K562 (cell line): ENCODE data around the gene COMP. TPM values are rescaled to one million over a fixed set of nuclear protein-coding genes. Genes with fewer than 3 reads are reported as not detected.

Experiments used
- ATAC-seq: fragments of 200-7000 bp; cut with Tn5 transposase; 3 replicates; pipeline ENCODE4 v1.9.1; 2020; ENCODE audit warnings: moderate library complexity
- BruUV-seq: library from RNA; stranded (reverse); fragments of 400-500 nt; replicated peaks from 2 replicates; lab custom pipeline; 2021; lab: Mats Ljungman, UMichigan
- CTCF ChIA-PET: fragments of 300-600 bp; formaldehyde crosslinking; extraction: SDS; loops from one replicate; lab custom pipeline; 2021; ENCODE audit warnings: low intra/inter-chr PET ratio; lab: Yijun Ruan, JAX
- POLR2A ChIA-PET: fragments of 300-600, 350-650 bp; sonication (Branson Sonifier 250); formaldehyde crosslinking; extraction: SDS; loops from one replicate; lab custom pipeline; 2021; ENCODE audit warnings: antibody characterized with exemption, inconsistent platforms; lab: Yijun Ruan, JAX
- DNase-seq, 4 experiments: peaks; one replicate each; pipeline versions ENCODE4 v3.0.0 to v3.0.0-alpha.2; 2011 to 2018; ENCODE audit warnings: low spot score in 3 of 4, mixed read lengths in 3 of 4; ENCODE audit errors: extremely low read depth in 1 of 4
- FAIRE-seq: peaks from 2 replicates; lab custom pipeline; 2011; peaks lifted over from hg19 to GRCh38; lab: Jason Lieb, UNC
- H2AFZ ChIP-seq: 2 replicates; pipeline ENCODE4 v1.6.0; 2011; ENCODE audit warnings: low read depth, low read length, control low read depth, inconsistent platforms
- H3K27ac ChIP-seq: fragments of 200-600 bp; 3 replicates; pipeline ENCODE4 v1.8.0; 2011; ENCODE audit warnings: low read depth, mild to moderate bottlenecking, control low read depth, inconsistent platforms, low read length, moderate library complexity, mixed read lengths; ENCODE audit errors: extremely low read depth
- H3K27me3 ChIP-seq, 2 experiments: fragments of 300-600 bp in 1 of 2; 2 replicates in 1 of 2; 3 replicates in 1 of 2; pipeline versions ENCODE4 v1.6.0 to v1.8.0; 2011; ENCODE audit warnings: inconsistent platforms in 2 of 2, low read length in 2 of 2, mild to moderate bottlenecking in 1 of 2, mixed read lengths in 1 of 2, moderate library complexity in 1 of 2; ENCODE audit not compliant: control insufficient read depth in 2 of 2, insufficient read depth in 2 of 2
- H3K36me3 ChIP-seq: fragments of 300-600 bp; 3 replicates; pipeline ENCODE4 v1.8.0; 2011; ENCODE audit warnings: mild to moderate bottlenecking, low read length, inconsistent platforms; ENCODE audit not compliant: control insufficient read depth, insufficient read depth
- H3K4me1 ChIP-seq, 2 experiments: fragments of 200-600 bp in 1 of 2; replicated peaks in 1 of 2; 2 replicates in 1 of 2; 3 replicates in 1 of 2; pipeline versions ENCODE4 v1.5.1 to v1.8.0; 2011; ENCODE audit warnings: inconsistent platforms in 2 of 2, low read length in 2 of 2, mild to moderate bottlenecking in 1 of 2, mixed read lengths in 1 of 2, moderate library complexity in 1 of 2; ENCODE audit not compliant: control insufficient read depth in 2 of 2, insufficient read depth in 2 of 2
- H3K4me2 ChIP-seq: 2 replicates; pipeline ENCODE4 v1.6.1; 2011; ENCODE audit warnings: low read length, control low read depth, inconsistent platforms, mixed read lengths; ENCODE audit not compliant: insufficient read depth
- H3K4me3 ChIP-seq: fragments of 200-600 bp; sonication (generic), shearing (Covaris generic); 2 replicates; pipeline ENCODE4 v1.5.1; 2016; ENCODE audit warnings: control low read depth, inconsistent platforms
- H3K79me2 ChIP-seq: fragments of 200-600 bp; 3 replicates; pipeline ENCODE4 v1.8.0; 2011; ENCODE audit warnings: low read length, inconsistent platforms; ENCODE audit not compliant: control insufficient read depth, insufficient read depth
- H3K9ac ChIP-seq, 2 experiments: 2 replicates each; pipeline versions ENCODE4 v1.6.0 to v1.6.1; 2011; ENCODE audit warnings: low read depth in 2 of 2, low read length in 2 of 2, control low read depth in 1 of 2, inconsistent platforms in 1 of 2, mild to moderate bottlenecking in 1 of 2, mixed read lengths in 1 of 2; ENCODE audit not compliant: insufficient read depth in 1 of 2
- H3K9me1 ChIP-seq: one replicate; pipeline ENCODE4 v1.6.0; 2011; ENCODE audit warnings: inconsistent platforms, mild to moderate bottlenecking, low read length, moderate library complexity; ENCODE audit not compliant: control insufficient read depth, insufficient read depth
- H3K9me3 ChIP-seq: replicated peaks from 2 replicates; pipeline ENCODE4 v1.5.1; 2011; ENCODE audit warnings: low read depth, low read length, inconsistent platforms; ENCODE audit not compliant: control insufficient read depth, insufficient read depth
- H4K20me1 ChIP-seq: replicated peaks from 2 replicates; pipeline ENCODE4 v1.6.1; 2011; ENCODE audit warnings: low read length, inconsistent platforms, mixed read lengths; ENCODE audit not compliant: control insufficient read depth, insufficient read depth
- BRF1 ChIP-seq: IDR thresholded peaks from 3 replicates; pipeline ENCODE4 v1.6.1; 2011; ENCODE audit warnings: borderline replicate concordance, mild to moderate bottlenecking; ENCODE audit not compliant: insufficient read length; ENCODE audit errors: extremely low read depth
- POLR2A ChIP-seq: fragments of 450-650 bp; conservative IDR thresholded peaks from 2 replicates; pipeline ENCODE4 v1.6.1; 2016
- ZNF134 ChIP-seq: fragments of 250-450 bp; sonication (Bioruptor Pico); conservative IDR thresholded peaks from 2 replicates; pipeline ENCODE4 v1.4.0; 2020
- ZNF165 ChIP-seq: fragments of 250-450 bp; sonication (Bioruptor Pico); IDR thresholded peaks from 2 replicates; pipeline ENCODE4 v1.4.0; 2020; ENCODE audit warnings: borderline replicate concordance
- WGBS: fragments of 100-300 bp; shearing (Covaris generic); methylation state at CpG from one replicate; pipeline ENCODE4 v1.1.6; 2016; ENCODE audit warnings: low coverage, mixed read lengths; ENCODE audit not compliant: insufficient coverage; ENCODE audit errors: missing lambda C conversion rate; 5-methylcytosine and 5-hydroxymethylcytosine counted together
- in situ Hi-C: fragments of 300-500 bp; cut with MboI; formaldehyde crosslinking; loops from 4 replicates; pipeline ENCODE4 v1.15.0; 2018; ENCODE audit warnings: inconsistent platforms, mixed read lengths
- intact Hi-C: fragments of 100-400 bp; cut with micrococcal nuclease; formaldehyde crosslinking; loops from 2 replicates; pipeline ENCODE4 v1.14.2; 2022
- polyA plus RNA-seq, 8 experiments: library from polyadenylated mRNA; depleted of rRNA in 4 of 8; stranded (reverse) in 5 of 8; unstranded in 3 of 8; fragments of >200 nt; fragmentation: Nextera tagmentation in 2 of 8; fragmentation: Illumina TruSeq in 1 of 8; extraction: Ambion mirVana in 2 of 8; extraction: Trizol in 1 of 8; gene quantifications; 2 replicates each; pipeline versions ENCODE4 v1.2.1 to v1.2.3, GENCODE V29; 2011 to 2014; ENCODE audit warnings: inconsistent platforms in 1 of 8, missing spikeins in 1 of 8
- total RNA-seq, 7 experiments: library from RNA; depleted of rRNA in 6 of 7; stranded (reverse); fragments of >200 nt in 6 of 7; fragmentation: Illumina TruSeq in 2 of 7; extraction: Trizol in 2 of 7; gene quantifications; 2 replicates each; pipeline versions ENCODE4 v1.2.1 to v1.2.3, GENCODE V29; 2011 to 2021; ENCODE audit warnings: low replicate concordance in 1 of 7

Gene COMP
- total and polyA plus RNA-seq, 9 of the 15 experiments (the other 6 are each of a cell fraction or from before 2014, with no cell fraction given): 0.07 TPM; not detected in 8

DNA sequence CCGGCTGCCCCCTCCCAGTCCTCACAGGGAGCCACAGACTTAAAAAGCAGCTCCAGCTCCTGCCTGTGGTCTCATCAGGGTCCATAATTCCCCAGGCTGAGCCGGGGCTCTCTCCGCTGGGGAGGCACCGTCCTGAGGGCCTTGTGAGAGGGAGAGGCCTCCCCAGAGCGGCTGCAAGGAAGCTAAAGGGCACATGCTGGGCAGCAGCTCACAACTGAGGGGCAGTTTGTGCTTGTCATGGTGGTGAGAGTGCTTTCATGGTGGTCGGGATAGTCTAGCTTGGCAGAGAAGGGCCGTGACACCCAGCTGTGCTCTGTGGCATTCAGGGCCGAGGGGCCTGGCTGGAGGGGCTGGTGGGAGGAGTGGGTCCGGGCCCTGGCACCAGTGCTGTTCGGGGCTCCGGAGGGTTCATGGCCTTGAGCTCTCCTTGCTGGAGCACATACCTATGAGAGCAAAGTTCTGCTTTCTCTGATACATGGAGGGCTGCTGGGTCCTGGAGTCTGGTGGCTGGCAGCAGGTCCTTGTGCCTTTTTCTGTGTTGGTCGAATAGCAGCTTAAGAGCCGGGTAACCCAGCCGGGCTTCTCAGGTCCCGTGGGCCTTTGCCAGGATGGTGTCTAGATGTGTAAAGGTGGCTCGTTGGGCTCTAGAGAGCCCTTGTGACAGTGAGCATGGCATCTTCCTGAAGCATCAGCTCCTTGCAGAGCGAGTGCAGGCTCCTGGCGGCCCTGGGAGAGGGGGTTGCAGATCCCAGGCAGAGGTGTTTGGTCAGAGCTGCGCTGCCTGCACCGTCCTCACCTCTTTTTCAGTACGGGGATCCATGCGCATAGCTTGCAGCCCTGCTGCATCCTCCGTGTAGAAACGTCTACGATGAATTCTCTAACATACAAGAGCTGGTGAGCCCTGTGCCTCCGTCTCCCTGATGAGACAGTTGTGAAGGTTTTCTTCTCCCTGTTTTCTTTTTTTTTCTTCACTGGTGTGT lies 49.5 kb upstream of the COMP start:
- FAIRE-seq: no peak
- H3K4me3 ChIP-seq: no peak overlapping the region
- intact Hi-C loops (loop anchor here (10.0 kb wide), 1 partner anchor 246 kb away; no protein-coding TSS in a partner anchor), in situ Hi-C loops (no loop called here)
- peaks cover 9 to 35% of the 10 kb centered on the region in 2 experiments; a peak in 4 of 5 replicates for H3K4me1 ChIP-seq
- H3K79me2 ChIP-seq: peaks cover 98% of the 10 kb centered on the region
- H3K9me1 ChIP-seq: peaks cover 22% of the 10 kb centered on the region
- no peak overlapping the region for H3K27ac ChIP-seq
- no peak overlapping the region for H3K4me2 ChIP-seq
- no peaks in the 10 kb centered on the region for H3K27me3 ChIP-seq
- no TSS peak for BruUV-seq
- CTCF ChIA-PET: no interaction called here
- H4K20me1 ChIP-seq: peaks cover 76% of the 10 kb centered on the region
- TF ChIP-seq POLR2A (peak; percentile 33; the same call in 1 of the 2 replicates), BRF1 (no peak), ZNF165 (CRISPR knock-in tag) (no peak), ZNF134 (no peak)
- POLR2A ChIA-PET: interaction anchor here (0.6 to 2.8 kb wide), 13 partner anchors 8 to 69 kb away, joined by 3 to 34 read pairs (median 4); partner anchors contain the start of gene UPF1
- no peaks in the 10 kb centered on the region for H3K9me3 ChIP-seq
- ATAC-seq: no peak
- 85% methylated on average over 24 of the region's 26 CpGs for WGBS
- peaks cover 77% of the 10 kb centered on the region for H3K36me3 ChIP-seq
- peak overlapping the region in 1 of 2 experiments; percentile 82; a peak in 2 of 4 replicates for H3K9ac ChIP-seq
- no peak overlapping the region for H2AFZ ChIP-seq
- no peak for DNase-seq
